PC-3 (cell line): ENCODE data around the gene KRT8. TPM values are rescaled to one million over a fixed set of nuclear protein-coding genes. Genes with fewer than 3 reads are reported as not detected.

Source experiments
- ATAC-seq: fragments of 200-7000 bp; cut with Tn5 transposase; 2 replicates; pipeline ENCODE4 v1.9.1; 2020; ENCODE audit warnings: mild to moderate bottlenecking, moderate library complexity
- BruUV-seq: library from RNA; stranded (reverse); fragments of 400-500 nt; replicated peaks from 2 replicates; lab custom pipeline; 2021; lab: Mats Ljungman, UMichigan
- CTCF ChIA-PET: fragments of 300-600 bp; sonication (Branson Sonifier 250); formaldehyde crosslinking; loops from one replicate; lab custom pipeline; 2022; ENCODE audit warnings: antibody characterized with exemption; lab: Charles Lee
- POLR2A ChIA-PET: fragments of 300-600 bp; sonication (Branson Sonifier 250); formaldehyde crosslinking; loops from one replicate; lab custom pipeline; 2022; ENCODE audit warnings: antibody characterized with exemption; ENCODE audit not compliant: unreplicated experiment; lab: Charles Lee
- DNase-seq: peaks from one replicate; pipeline ENCODE4 v3.0.0-alpha.2; 2015
- H2AFZ ChIP-seq: fragments of 300-600 bp; sonication (generic); 2 replicates; pipeline ENCODE4 v1.6.0; 2016; ENCODE audit warnings: antibody characterized with exemption, low read length
- H3F3A ChIP-seq: fragments of 300-600 bp; sonication (generic); one replicate; pipeline ENCODE4 v1.6.0; 2017; ENCODE audit warnings: antibody characterized with exemption, low read length, control low read depth, mild to moderate bottlenecking; ENCODE audit not compliant: unreplicated experiment
- H3K27ac ChIP-seq: fragments of 300-600 bp; sonication (generic); 2 replicates; pipeline ENCODE4 v1.5.1; 2016; ENCODE audit warnings: mild to moderate bottlenecking, low read length
- H3K27me3 ChIP-seq: fragments of 300-600 bp; sonication (generic); 2 replicates; pipeline ENCODE4 v1.6.1; 2016; ENCODE audit warnings: low read length, mixed read lengths
- H3K36me3 ChIP-seq: fragments of 300-600 bp; sonication (generic); 2 replicates; pipeline ENCODE4 v1.6.1; 2016; ENCODE audit warnings: low read depth, mixed run types, low read length, mixed read lengths
- H3K4me1 ChIP-seq: fragments of 300-600 bp; sonication (generic); 2 replicates; pipeline ENCODE4 v1.5.1; 2016; ENCODE audit warnings: low read length; ENCODE audit not compliant: insufficient read depth
- H3K4me2 ChIP-seq: fragments of 300-600 bp; sonication (generic); 2 replicates; pipeline ENCODE4 v1.6.0; 2016; ENCODE audit warnings: low read length
- H3K4me3 ChIP-seq: fragments of 300-600 bp; sonication (generic); 2 replicates; pipeline ENCODE4 v1.5.1; 2016; ENCODE audit warnings: mild to moderate bottlenecking, low read length, mixed read lengths
- H3K79me2 ChIP-seq: fragments of 300-600 bp; sonication (generic); 2 replicates; pipeline ENCODE4 v1.6.1; 2017; ENCODE audit warnings: low read length, mixed read lengths
- H3K9ac ChIP-seq: fragments of 300-600 bp; sonication (generic); 2 replicates; pipeline ENCODE4 v1.6.0; 2016; ENCODE audit warnings: mild to moderate bottlenecking, low read length
- H3K9me2 ChIP-seq: fragments of 300-600 bp; sonication (generic); replicated peaks from 2 replicates; pipeline ENCODE4 v1.6.1; 2016; ENCODE audit warnings: mixed run types, low read length, mixed read lengths
- H3K9me3 ChIP-seq: fragments of 300-600 bp; sonication (generic); 2 replicates; pipeline ENCODE4 v1.6.1; 2016; ENCODE audit warnings: low read length, mixed read lengths
- H4K20me1 ChIP-seq: fragments of 300-600 bp; sonication (generic); 2 replicates; pipeline ENCODE4 v1.6.1; 2016; ENCODE audit warnings: low read length, mixed read lengths
- CTCF ChIP-seq: fragments of 300-600 bp; sonication (generic); conservative IDR thresholded peaks from 2 replicates; pipeline ENCODE4 v1.5.1; 2017; ENCODE audit warnings: antibody characterized with exemption, low read depth, mild to moderate bottlenecking, low read length
- EZH2 ChIP-seq: fragments of 300-600 bp; sonication (generic); IDR thresholded peaks from one replicate; pipeline ENCODE4 v1.6.1; 2017; ENCODE audit warnings: antibody characterized with exemption, mild to moderate bottlenecking, low read length; ENCODE audit not compliant: unreplicated experiment
- EZH2phosphoT487 ChIP-seq: fragments of 300-600 bp; sonication (generic); IDR thresholded peaks from 2 replicates; pipeline ENCODE4 v1.6.1; 2018; ENCODE audit warnings: mild to moderate bottlenecking, antibody characterized with exemption, low read length, borderline replicate concordance
- intact Hi-C: fragments of 100-400 bp; cut with micrococcal nuclease; formaldehyde crosslinking; loops from 2 replicates; pipeline ENCODE4 v1.9.0; 2023
- total RNA-seq: library from RNA; depleted of rRNA; stranded (reverse); fragments of >200 nt; gene quantifications from 2 replicates; pipeline ENCODE4 v1.2.3, GENCODE V29; 2014

Gene KRT8
- total RNA-seq, 1 experiment from 2014 or later = 719 TPM

DNA sequence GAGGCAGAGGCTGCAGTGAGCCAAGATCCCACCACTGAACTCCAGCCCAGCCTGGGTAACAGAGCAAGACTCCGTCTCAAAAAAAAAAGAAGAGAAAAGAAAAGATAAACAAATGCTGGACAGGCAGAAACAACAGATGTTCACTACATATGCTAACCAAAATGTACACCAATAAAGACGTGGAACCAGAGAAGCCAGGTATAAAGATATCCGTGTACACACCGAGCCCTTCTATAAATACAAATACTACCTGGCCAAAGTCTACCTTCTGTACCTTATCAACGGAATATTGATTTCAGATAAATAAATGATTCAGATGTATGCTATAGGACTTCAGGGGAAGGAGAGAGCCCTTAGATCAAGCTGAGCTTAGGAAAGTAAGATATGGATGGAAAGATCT is 10.8 kb upstream of the KRT8 start:
- H3K27me3 ChIP-seq = no peaks in the 10 kb centered on the region
- no peak overlapping the region for H3K4me3 ChIP-seq
- ATAC-seq (no peak), DNase-seq (no peak)
- no peaks in the 10 kb centered on the region for H3K4me1 ChIP-seq
- H3K9me3 ChIP-seq = no peaks in the 10 kb centered on the region
- ChIA-PET POLR2A (no interaction called here), CTCF (no interaction called here)
- H3K4me2 ChIP-seq = no peak overlapping the region
- TF ChIP-seq CTCF = no peak
- no peak for TF ChIP-seq EZH2phosphoT487
- no peak for TF ChIP-seq EZH2
- H2AFZ ChIP-seq = no peak overlapping the region
- intact Hi-C loops = no loop called here
- no peaks in the 10 kb centered on the region for H3K9me2 ChIP-seq
- no peaks in the 10 kb centered on the region for H4K20me1 ChIP-seq
- H3K9ac ChIP-seq = no peak overlapping the region
- no peaks in the 10 kb centered on the region for H3K79me2 ChIP-seq
- no peak overlapping the region for H3K27ac ChIP-seq
- H3K36me3 ChIP-seq = no peaks in the 10 kb centered on the region
- BruUV-seq = no TSS peak
- H3F3A ChIP-seq = no peaks in the 10 kb centered on the region

- Histone ChIP-seq H3K27me3 (no peaks in the 10 kb centered on the region), H4K20me1 (no peaks in the 10 kb centered on the region), H3F3A (no peaks in the 10 kb centered on the region), H3K79me2 (no peaks in the 10 kb centered on the region), H3K9me3 (no peaks in the 10 kb centered on the region), H3K36me3 (no peaks in the 10 kb centered on the region), H3K9ac (no peak overlapping the region), H2AFZ (no peak overlapping the region), H3K4me1 (peaks cover 3% of the 10 kb centered on the region), H3K9me2 (no peaks in the 10 kb centered on the region), H3K4me2 (no peak overlapping the region), H3K4me3 (no peak overlapping the region), H3K27ac (no peak overlapping the region)
- CTCF ChIA-PET = no interaction called here
- POLR2A ChIA-PET = no interaction called here
- no TSS peak for BruUV-seq
- intact Hi-C loops = no loop called here
- DNase-seq (no peak), ATAC-seq (no peak)
- TF ChIP-seq EZH2phosphoT487 (no peak), EZH2 (no peak), CTCF (no peak)
These were observed 9.8 kb upstream of the KRT8 start for GRCh38 chr12:52914576-52915121.

DNA sequence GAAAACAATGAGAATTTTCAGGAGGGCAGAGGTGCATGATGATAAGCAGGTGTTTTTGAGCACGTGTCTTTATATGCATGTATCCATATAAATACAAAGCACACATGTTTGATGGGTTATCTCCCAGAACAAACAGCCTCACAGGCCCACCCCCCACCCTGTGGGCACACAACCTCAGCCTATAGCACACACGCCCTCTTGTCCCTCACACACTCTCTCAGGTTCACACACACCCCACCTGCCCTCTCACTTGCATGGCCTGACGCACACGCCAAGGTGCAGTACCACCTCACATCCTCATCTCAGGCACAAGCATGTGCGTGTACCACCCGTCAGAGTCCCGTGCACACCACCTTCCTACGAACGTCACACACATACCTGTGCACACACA is 8.6 kb upstream of the KRT8 start:
- Histone ChIP-seq H2AFZ (no peak overlapping the region), H3K79me2 (no peaks in the 10 kb centered on the region), H3K36me3 (no peaks in the 10 kb centered on the region), H3K9ac (no peak overlapping the region), H3K27ac (no peak overlapping the region), H3K9me2 (no peaks in the 10 kb centered on the region), H3K4me1 (peaks cover 15% of the 10 kb centered on the region), H3F3A (no peaks in the 10 kb centered on the region), H3K4me3 (no peak overlapping the region), H3K27me3 (no peaks in the 10 kb centered on the region), H4K20me1 (no peaks in the 10 kb centered on the region), H3K4me2 (no peak overlapping the region), H3K9me3 (no peaks in the 10 kb centered on the region)
- no TSS peak for BruUV-seq
- DNase-seq (no peak), ATAC-seq (no peak)
- intact Hi-C loops = no loop called here
- ChIA-PET CTCF (no interaction called here), POLR2A (no interaction called here)
- TF ChIP-seq EZH2phosphoT487 (no peak), CTCF (no peak), EZH2 (no peak)
